Measurements from ENCODE around the gene FMN1.

- TF ChIP-seq, protein P1, sequence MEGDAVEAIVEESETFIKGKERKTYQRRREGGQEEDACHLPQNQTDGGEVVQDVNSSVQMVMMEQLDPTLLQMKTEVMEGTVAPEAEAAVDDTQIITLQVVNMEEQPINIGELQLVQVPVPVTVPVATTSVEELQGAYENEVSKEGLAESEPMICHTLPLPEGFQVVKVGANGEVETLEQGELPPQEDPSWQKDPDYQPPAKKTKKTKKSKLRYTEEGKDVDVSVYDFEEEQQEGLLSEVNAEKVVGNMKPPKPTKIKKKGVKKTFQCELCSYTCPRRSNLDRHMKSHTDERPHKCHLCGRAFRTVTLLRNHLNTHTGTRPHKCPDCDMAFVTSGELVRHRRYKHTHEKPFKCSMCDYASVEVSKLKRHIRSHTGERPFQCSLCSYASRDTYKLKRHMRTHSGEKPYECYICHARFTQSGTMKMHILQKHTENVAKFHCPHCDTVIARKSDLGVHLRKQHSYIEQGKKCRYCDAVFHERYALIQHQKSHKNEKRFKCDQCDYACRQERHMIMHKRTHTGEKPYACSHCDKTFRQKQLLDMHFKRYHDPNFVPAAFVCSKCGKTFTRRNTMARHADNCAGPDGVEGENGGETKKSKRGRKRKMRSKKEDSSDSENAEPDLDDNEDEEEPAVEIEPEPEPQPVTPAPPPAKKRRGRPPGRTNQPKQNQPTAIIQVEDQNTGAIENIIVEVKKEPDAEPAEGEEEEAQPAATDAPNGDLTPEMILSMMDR (IDR thresholded peaks at IDR 0.05 in 4 of 5, conservative IDR thresholded peaks at IDR 0.05 in 1 of 5), result no peak
- no peak for TF ChIP-seq POLR2A (IDR thresholded peaks at IDR 0.05)
These were observed 356.2 kb downstream of the FMN1 start for GRCh38 chr15:32838338-32838737.

All from gastrocnemius medialis (tissue), 4 donors.